ENCODE data around the gene DNAH9. TPM values are rescaled to one million over a fixed set of nuclear protein-coding genes. Genes with fewer than 3 reads are reported as not detected.

DNAH9 gene
- total and polyA plus RNA-seq, 2 donors (not counting 1 experiment from before 2014, with no cell fraction given): not detected

- no peak overlapping the region for H2AFZ ChIP-seq (ENCODE audit: insufficient read depth, low read depth, low read length, poor library complexity, severe bottlenecking)
- H3K79me2 ChIP-seq (ENCODE audit: control insufficient read depth, insufficient read depth, low read length): no peaks in the 10 kb centered on the region
- CTCF ChIA-PET: no interaction called here
- intact Hi-C loops (cut with micrococcal nuclease): no loop called here
- no peak overlapping the region for H3K4me3 ChIP-seq (ENCODE audit: control extremely low read depth in 1 of 5, extremely low read depth in 1 of 5, insufficient read depth in 1 of 5, low read depth in 2 of 5, low read length in 4 of 5)
- no peaks in the 10 kb centered on the region for H4K20me1 ChIP-seq (ENCODE audit: control insufficient read depth, insufficient read depth, low read length, poor library complexity, severe bottlenecking)
- POLR2A ChIA-PET: no interaction called here
- no peak for DNase-seq
- no peaks in the 10 kb centered on the region for H3K4me1 Mint-ChIP-seq
- no peaks in the 10 kb centered on the region for H3K36me3 ChIP-seq (replicated peaks in 1 of 2; ENCODE audit: control extremely low read depth in 1 of 2, control insufficient read depth in 1 of 2, extremely low read depth in 1 of 2, insufficient read depth in 2 of 2, low read length in 1 of 2)
- H3K9me3 ChIP-seq (ENCODE audit: control extremely low read depth in 1 of 3, control insufficient read depth in 2 of 3, insufficient read depth in 1 of 3, low read length in 2 of 3): no peaks in the 10 kb centered on the region
- H3K4me2 ChIP-seq (replicated peaks; ENCODE audit: low read depth, low read length, poor library complexity, severe bottlenecking): no peak overlapping the region
- no peak overlapping the region for H3K9ac ChIP-seq (ENCODE audit: low read length)
- ATAC-seq (ENCODE audit: low read depth): no peak
- no peaks in the 10 kb centered on the region for H3K9me3 Mint-ChIP-seq (ENCODE audit: insufficient read depth)
- no peak overlapping the region for H3K27ac Mint-ChIP-seq
- no peaks in the 10 kb centered on the region for H3K27me3 ChIP-seq (replicated peaks in 1 of 4; ENCODE audit: control extremely low read depth in 1 of 4, control insufficient read depth in 3 of 4, insufficient read depth in 4 of 4, low read length in 3 of 4)
- WGBS (ENCODE audit: insufficient coverage): 100% methylated on average over 3 of the region's 7 CpGs
- H3K27me3 Mint-ChIP-seq: peaks cover 4% of the 10 kb centered on the region
- no peak overlapping the region for H3K4me3 Mint-ChIP-seq
- H3K4me1 ChIP-seq (ENCODE audit: control insufficient read depth in 2 of 2, insufficient read depth in 2 of 2, low read length in 2 of 2): no peaks in the 10 kb centered on the region
- TF ChIP-seq EZH2 (IDR thresholded peaks at IDR 0.05; ENCODE audit: borderline replicate concordance, insufficient read depth, low read depth, low read length, poor library complexity, severe bottlenecking): no peak
- no peak for TF ChIP-seq CTCF (IDR thresholded peaks at IDR 0.05)
- H3K27ac ChIP-seq (ENCODE audit: low read length in 2 of 2): no peak overlapping the region
Measured at GRCh38 chr17:11943759-11944347, 345.6 kb downstream of the DNAH9 start.

GRCh38 chr17:11944587-11944986 lies 346.3 kb downstream of the DNAH9 start:
- no peaks in the 10 kb centered on the region for H4K20me1 ChIP-seq (ENCODE audit: control insufficient read depth, insufficient read depth, low read length, poor library complexity, severe bottlenecking)
- POLR2A ChIA-PET: no interaction called here
- H3K9ac ChIP-seq (ENCODE audit: low read length): no peak overlapping the region
- no peaks in the 10 kb centered on the region for H3K36me3 ChIP-seq (replicated peaks in 1 of 2; ENCODE audit: control extremely low read depth in 1 of 2, control insufficient read depth in 1 of 2, extremely low read depth in 1 of 2, insufficient read depth in 2 of 2, low read length in 1 of 2)
- TF ChIP-seq EZH2 (IDR thresholded peaks at IDR 0.05; ENCODE audit: borderline replicate concordance, insufficient read depth, low read depth, low read length, poor library complexity, severe bottlenecking): no peak
- TF ChIP-seq CTCF (IDR thresholded peaks at IDR 0.05): no peak
- H3K79me2 ChIP-seq (ENCODE audit: control insufficient read depth, insufficient read depth, low read length): no peaks in the 10 kb centered on the region
- no peaks in the 10 kb centered on the region for H3K4me1 ChIP-seq (ENCODE audit: control insufficient read depth in 2 of 2, insufficient read depth in 2 of 2, low read length in 2 of 2)
- H3K9me3 ChIP-seq (ENCODE audit: control extremely low read depth in 1 of 3, control insufficient read depth in 2 of 3, insufficient read depth in 1 of 3, low read length in 2 of 3): no peaks in the 10 kb centered on the region
- no peaks in the 10 kb centered on the region for H3K27me3 ChIP-seq (replicated peaks in 1 of 4; ENCODE audit: control extremely low read depth in 1 of 4, control insufficient read depth in 3 of 4, insufficient read depth in 4 of 4, low read length in 3 of 4)
- ATAC-seq (ENCODE audit: low read depth): no peak
- Mint-ChIP-seq H3K9me3 (ENCODE audit: insufficient read depth) (no peaks in the 10 kb centered on the region), H3K4me3 (no peak overlapping the region), H3K4me1 (no peaks in the 10 kb centered on the region), H3K27ac (no peak overlapping the region), H3K27me3 (peaks cover 4% of the 10 kb centered on the region)
- WGBS (ENCODE audit: insufficient coverage): 57% methylated on average over 1 of the region's 3 CpGs
- CTCF ChIA-PET: no interaction called here
- no peak overlapping the region for H2AFZ ChIP-seq (ENCODE audit: insufficient read depth, low read depth, low read length, poor library complexity, severe bottlenecking)
- H3K4me2 ChIP-seq (replicated peaks; ENCODE audit: low read depth, low read length, poor library complexity, severe bottlenecking): no peak overlapping the region
- intact Hi-C loops (cut with micrococcal nuclease): no loop called here
- DNase-seq: no peak
- no peak overlapping the region for H3K27ac ChIP-seq (ENCODE audit: low read length in 2 of 2)
- H3K4me3 ChIP-seq (ENCODE audit: control extremely low read depth in 1 of 5, extremely low read depth in 1 of 5, insufficient read depth in 1 of 5, low read depth in 2 of 5, low read length in 4 of 5): no peak overlapping the region
